GM18951 (cell line): Measurements from ENCODE around the gene NEDD8.

ENCODE experiments used
- POLR2A ChIP-seq: IDR thresholded peaks from 4 replicates; pipeline ENCODE4 v1.6.1; 2011; ENCODE audit warnings: mild to moderate bottlenecking; ENCODE audit not compliant: insufficient read length, insufficient read depth; ENCODE audit errors: extremely low read depth
- in situ Hi-C: fragments of 300-500 bp; cut with MboI; formaldehyde crosslinking; loops from one replicate; pipeline ENCODE4 v1.12.0; 2022; ENCODE audit warnings: low sequenced_read_pairs, mixed read lengths, inconsistent platforms; ENCODE audit not compliant: unreplicated experiment

The NEDD8 gene

GRCh38 chr14:24270537-24271133, 38.5 kb upstream of the NEDD8 start:
- no peak for TF ChIP-seq POLR2A
- in situ Hi-C loops: no loop called here

- in situ Hi-C loops: no loop called here
- no peak for TF ChIP-seq POLR2A
These were observed 37.9 kb upstream of the NEDD8 start for GRCh38 chr14:24269910-24270536.

GRCh38 chr14:24269368-24269767, 37.2 kb upstream of the NEDD8 start:
- in situ Hi-C loops: no loop called here

GRCh38 chr14:24268225-24268624, 36.1 kb upstream of the NEDD8 start:
- TF ChIP-seq POLR2A: no peak
- in situ Hi-C loops: no loop called here

More at GRCh38 chr14:24269368-24269767, 37.2 kb upstream of the NEDD8 start:
- TF ChIP-seq POLR2A: no peak

GRCh38 chr14:24267516-24267915, 35.3 kb upstream of the NEDD8 start:
- in situ Hi-C loops: no loop called here
- no peak for TF ChIP-seq POLR2A

- in situ Hi-C loops: no loop called here
- no peak for TF ChIP-seq POLR2A
These were observed 34.4 kb upstream of the NEDD8 start for GRCh38 chr14:24266344-24267244.

GRCh38 chr14:24264298-24264697, 32.1 kb upstream of the NEDD8 start:
- no peak for TF ChIP-seq POLR2A

GRCh38 chr14:24263848-24264247, 31.7 kb upstream of the NEDD8 start:
- TF ChIP-seq POLR2A: no peak
- in situ Hi-C loops: no loop called here

More at GRCh38 chr14:24264298-24264697, 32.1 kb upstream of the NEDD8 start:
- in situ Hi-C loops: no loop called here

GRCh38 chr14:24262821-24263733, 30.9 kb upstream of the NEDD8 start, which contains the start of gene TGM1:
Gene TGM1 (minus strand): TSS chr14:24263177. CDS start chr14:24262352, 825 bp downstream.
- no peak for TF ChIP-seq POLR2A
- in situ Hi-C loops: no loop called here

- in situ Hi-C loops: no loop called here
- no peak for TF ChIP-seq POLR2A
These were observed 29.8 kb upstream of the NEDD8 start for GRCh38 chr14:24261969-24262327.

GRCh38 chr14:24261256-24261968, 29.2 kb upstream of the NEDD8 start:
- in situ Hi-C loops: no loop called here
- TF ChIP-seq POLR2A: no peak

- in situ Hi-C loops: no loop called here
- no peak for TF ChIP-seq POLR2A
These were observed 28.6 kb upstream of the NEDD8 start for GRCh38 chr14:24260780-24261157.

- in situ Hi-C loops: no loop called here
- no peak for TF ChIP-seq POLR2A
These were observed 28.0 kb upstream of the NEDD8 start for GRCh38 chr14:24260026-24260779.
